Caco-2 (cell line): ENCODE results near the gene MAS1L. TPM values are rescaled to one million over a fixed set of nuclear protein-coding genes. Genes with fewer than 3 reads are reported as not detected.

Experiments used
- BruUV-seq: library from RNA; stranded (reverse); fragments of 400-500 nt; replicated peaks from 2 replicates; lab custom pipeline; 2021; lab: Mats Ljungman, UMichigan
- CTCF ChIA-PET: fragments of 300-600 bp; sonication (Branson Sonifier 250); formaldehyde crosslinking; loops from one replicate; lab custom pipeline; 2022; ENCODE audit warnings: antibody characterized with exemption; lab: Charles Lee
- POLR2A ChIA-PET: fragments of 300-600 bp; sonication (Branson Sonifier 250); formaldehyde crosslinking; loops from one replicate; lab custom pipeline; 2022; ENCODE audit warnings: antibody characterized with exemption; lab: Charles Lee
- DNase-seq, 2 experiments: peaks; one replicate each; pipeline versions ENCODE4 v3.0.0 to v3.0.0-alpha.2; 2020 to 2022
- H3K27me3 ChIP-seq: replicated peaks from 2 replicates; pipeline ENCODE4 v1.6.0; 2011; ENCODE audit warnings: low read length; ENCODE audit not compliant: control insufficient read depth, insufficient read depth
- H3K36me3 ChIP-seq: 2 replicates; pipeline ENCODE4 v1.5.1; 2011; ENCODE audit warnings: low read length; ENCODE audit not compliant: control insufficient read depth, insufficient read depth
- H3K4me1 ChIP-seq: fragments of 250-450 bp; sonication (Bioruptor Pico); 2 replicates; pipeline ENCODE4 v1.5.1; 2020; ENCODE audit warnings: mild to moderate bottlenecking
- H3K4me3 ChIP-seq: 2 replicates; pipeline ENCODE4 v1.5.1; 2011; ENCODE audit warnings: low read depth, mild to moderate bottlenecking, control low read depth, low read length
- H3K9me3 ChIP-seq: fragments of 250-450 bp; sonication (Bioruptor Pico); 2 replicates; pipeline ENCODE4 v1.5.1; 2020; ENCODE audit warnings: mild to moderate bottlenecking, moderate library complexity
- H3K27ac Mint-ChIP-seq: one replicate; pipeline ENCODE4 v1.8.0; 2022; ENCODE audit warnings: mixed read lengths; ENCODE audit not compliant: unreplicated experiment
- H3K27me3 Mint-ChIP-seq: one replicate; pipeline ENCODE4 v1.8.0; 2022; ENCODE audit warnings: mixed read lengths; ENCODE audit not compliant: insufficient read depth, unreplicated experiment
- H3K36me3 Mint-ChIP-seq: one replicate; pipeline ENCODE4 v1.8.0; 2022; ENCODE audit warnings: mild to moderate bottlenecking, mixed read lengths; ENCODE audit not compliant: insufficient read depth, unreplicated experiment
- H3K4me1 Mint-ChIP-seq: one replicate; pipeline ENCODE4 v1.8.0; 2022; ENCODE audit warnings: low read depth, mixed read lengths; ENCODE audit not compliant: unreplicated experiment
- H3K4me3 Mint-ChIP-seq: one replicate; pipeline ENCODE4 v1.8.0; 2022; ENCODE audit warnings: mild to moderate bottlenecking, moderate library complexity, mixed read lengths; ENCODE audit not compliant: unreplicated experiment
- H3K9me3 Mint-ChIP-seq: one replicate; pipeline ENCODE4 v1.8.0; 2022; ENCODE audit warnings: mixed read lengths; ENCODE audit not compliant: unreplicated experiment
- CTCF ChIP-seq, 2 experiments: fragments of 200-600 bp in 1 of 2; IDR thresholded peaks; 1 replicate in 1 of 2; 2 replicates in 1 of 2; pipeline versions ENCODE4 v1.5.1 to v1.8.0; 2011 to 2022; ENCODE audit warnings: antibody characterized with exemption in 1 of 2, control low read depth in 1 of 2, inconsistent platforms in 1 of 2, low read depth in 1 of 2, low read length in 1 of 2, mild to moderate bottlenecking in 1 of 2, moderate library complexity in 1 of 2; ENCODE audit not compliant: insufficient read depth in 1 of 2, severe bottlenecking in 1 of 2, unreplicated experiment in 1 of 2
- intact Hi-C: fragments of 100-400 bp; cut with micrococcal nuclease; formaldehyde crosslinking; loops from one replicate; pipeline ENCODE4 v1.10.0; 2022; ENCODE audit not compliant: unreplicated experiment
- total RNA-seq: library from RNA; stranded (reverse); gene quantifications from 2 replicates; pipeline ENCODE4 v1.2.3, GENCODE V29; 2022

Gene MAS1L
- total RNA-seq, 1 experiment from 2014 or later: not detected

GRCh38 chr6:29519291-29520010 lies 31.7 kb upstream of the MAS1L start:
- intact Hi-C loops: no loop called here
- no peaks in the 10 kb centered on the region for H3K4me1 ChIP-seq
- Mint-ChIP-seq H3K4me1 (no peaks in the 10 kb centered on the region), H3K36me3 (no peaks in the 10 kb centered on the region), H3K4me3 (no peak overlapping the region), H3K27ac (no peak overlapping the region), H3K9me3 (peaks cover 20% of the 10 kb centered on the region), H3K27me3 (peaks cover 5% of the 10 kb centered on the region)
- ChIA-PET CTCF (no interaction called here), POLR2A (no interaction called here)
- DNase-seq: no peak
- H3K27me3 ChIP-seq: no peaks in the 10 kb centered on the region
- peaks cover 9% of the 10 kb centered on the region for H3K9me3 ChIP-seq
- H3K36me3 ChIP-seq: no peaks in the 10 kb centered on the region
- no peak for TF ChIP-seq CTCF (IDR thresholded peaks at IDR 0.05; ENCODE audit: insufficient read depth in 1 of 2, low read depth in 1 of 2, low read length in 1 of 2, severe bottlenecking in 1 of 2, unreplicated experiment in 1 of 2)
- no TSS peak for BruUV-seq
- H3K4me3 ChIP-seq: no peak overlapping the region

GRCh38 chr6:29517728-29518440 lies 30.1 kb upstream of the MAS1L start:
- H3K4me3 Mint-ChIP-seq: no peak overlapping the region
- DNase-seq: no peak
- H3K9me3 Mint-ChIP-seq: peaks cover 27% of the 10 kb centered on the region
- no peaks in the 10 kb centered on the region for H3K27me3 ChIP-seq
- TF ChIP-seq CTCF (IDR thresholded peaks at IDR 0.05; ENCODE audit: insufficient read depth in 1 of 2, low read depth in 1 of 2, low read length in 1 of 2, severe bottlenecking in 1 of 2, unreplicated experiment in 1 of 2): no peak
- H3K4me3 ChIP-seq: no peak overlapping the region
- H3K36me3 ChIP-seq: no peaks in the 10 kb centered on the region
- CTCF ChIA-PET: no interaction called here
- no peaks in the 10 kb centered on the region for H3K4me1 ChIP-seq
- H3K4me1 Mint-ChIP-seq: no peaks in the 10 kb centered on the region
- POLR2A ChIA-PET: no interaction called here
- BruUV-seq: no TSS peak
- no peaks in the 10 kb centered on the region for H3K36me3 Mint-ChIP-seq
- peaks cover 4% of the 10 kb centered on the region; the same call in 1 of the 2 replicates for H3K9me3 ChIP-seq
- H3K27ac Mint-ChIP-seq: no peak overlapping the region
- intact Hi-C loops: no loop called here
- H3K27me3 Mint-ChIP-seq: peaks cover 6% of the 10 kb centered on the region

GRCh38 chr6:29517245-29517644 lies 29.5 kb upstream of the MAS1L start:
- Histone ChIP-seq H3K9me3 (peaks cover 4% of the 10 kb centered on the region; the same call in 1 of the 2 replicates), H3K27me3 (no peaks in the 10 kb centered on the region), H3K4me3 (no peak overlapping the region), H3K4me1 (no peaks in the 10 kb centered on the region), H3K36me3 (no peaks in the 10 kb centered on the region)
- Mint-ChIP-seq H3K9me3 (peaks cover 22% of the 10 kb centered on the region), H3K4me3 (no peak overlapping the region), H3K27me3 (peaks cover 7% of the 10 kb centered on the region), H3K36me3 (no peaks in the 10 kb centered on the region), H3K27ac (no peak overlapping the region), H3K4me1 (no peaks in the 10 kb centered on the region)
- POLR2A ChIA-PET: no interaction called here
- intact Hi-C loops: no loop called here
- CTCF ChIA-PET: no interaction called here
- TF ChIP-seq CTCF (IDR thresholded peaks at IDR 0.05; ENCODE audit: insufficient read depth in 1 of 2, low read depth in 1 of 2, low read length in 1 of 2, severe bottlenecking in 1 of 2, unreplicated experiment in 1 of 2): no peak
- DNase-seq: no peak
- BruUV-seq: no TSS peak
